ENCODE measurements around the gene HS1BP3. TPM values are rescaled to one million over a fixed set of nuclear protein-coding genes. Genes with fewer than 3 reads are reported as not detected.

The HS1BP3 gene
- total RNA-seq, 5 donors from 2014 or later (not counting 1 experiment from before 2014, with no cell fraction given): 11.1 to 20.7 (median 17.2) TPM

DNA sequence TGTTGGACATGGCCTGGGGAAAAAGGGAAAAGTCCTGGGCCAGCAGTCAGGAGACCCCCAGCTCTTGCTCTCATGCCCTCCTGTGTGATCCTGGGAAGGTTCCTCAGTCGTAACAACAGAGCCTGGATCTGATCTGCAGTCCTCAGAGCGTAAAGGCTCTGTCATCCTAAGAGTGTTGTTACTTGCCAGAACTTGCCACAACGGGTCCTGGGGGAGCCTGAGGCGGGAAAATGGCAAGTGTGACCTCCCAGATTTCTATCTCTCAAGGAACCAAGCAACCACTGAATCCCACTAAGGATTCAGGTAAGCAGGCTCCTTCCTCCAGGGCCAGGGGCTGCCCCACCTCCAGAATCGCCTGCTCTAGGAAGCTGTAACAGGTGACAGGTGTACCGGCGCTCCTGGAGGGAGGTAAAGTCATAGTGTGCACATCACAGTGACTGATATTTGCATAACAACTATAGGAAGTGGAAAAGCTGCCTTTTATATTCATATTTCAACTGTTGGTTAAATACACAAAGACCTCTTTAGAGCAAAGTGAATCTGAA is 18.4 kb downstream of the HS1BP3 start:
- CTCF ChIA-PET: interaction anchor here in 1 of 2 donors (0.6 kb wide), 1 partner anchor 191 kb away, joined by 6 read pairs; no protein-coding TSS in a partner anchor

DNA sequence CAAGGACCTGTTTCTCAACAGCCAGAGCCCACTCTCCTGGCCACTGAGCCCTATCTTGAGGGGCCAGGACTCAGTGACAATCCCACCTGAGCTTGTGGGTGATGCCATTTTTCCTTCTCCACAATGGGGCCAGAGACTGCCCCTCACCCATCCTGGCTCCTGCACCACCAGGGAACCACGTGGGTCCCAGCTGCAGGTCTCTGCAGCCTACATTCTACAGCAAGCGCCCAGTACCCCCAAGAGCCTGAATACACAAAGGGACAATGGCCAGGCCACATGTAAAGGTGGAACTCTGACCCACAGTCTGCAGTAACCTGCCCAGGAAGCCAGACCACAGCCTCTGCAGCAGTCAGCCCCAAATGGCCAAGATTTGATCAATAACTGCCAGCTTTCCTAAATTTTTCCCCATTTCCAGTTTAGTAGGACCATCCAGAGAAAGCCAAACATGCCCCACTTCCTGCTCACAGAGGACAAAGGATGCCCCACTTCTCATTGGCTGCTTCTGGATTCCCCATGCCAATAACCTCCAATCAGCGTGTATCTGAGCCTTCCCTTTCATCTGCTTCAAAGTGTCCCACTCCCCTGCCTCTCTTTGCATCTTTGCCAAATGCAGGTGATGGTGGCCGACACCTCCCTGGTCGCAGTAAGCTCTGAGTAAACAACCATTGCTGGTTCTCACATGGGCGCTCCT is 19.1 kb downstream of the HS1BP3 start:
- Mint-ChIP-seq H3K4me3 (no peak overlapping the region), H3K9me3 (no peaks in the 10 kb centered on the region), H3K27me3 (no peaks in the 10 kb centered on the region), H3K4me1 (no peaks in the 10 kb centered on the region), H3K27ac (no peak overlapping the region), H3K36me3 (peaks cover 35% of the 10 kb centered on the region)
- Histone ChIP-seq H3K27ac (ENCODE audit: low read length) (no peak overlapping the region), H3K4me3 (ENCODE audit: control insufficient read depth in 1 of 2, extremely low read depth in 1 of 2, low read length in 1 of 2) (no peak overlapping the region), H3K36me3 (ENCODE audit: control insufficient read depth in 2 of 2, extremely low read depth in 1 of 2, insufficient read depth in 1 of 2, low read length in 1 of 2) (peaks cover 3 to 22% of the 10 kb centered on the region in 2 donors), H3K27me3 (replicated peaks in 1 of 2; ENCODE audit: control insufficient read depth in 2 of 2, extremely low read depth in 1 of 2, insufficient read depth in 2 of 2, low read length in 1 of 2) (no peaks in the 10 kb centered on the region), H3K9me3 (no peaks in the 10 kb centered on the region), H3K4me1 (ENCODE audit: control insufficient read depth in 1 of 2, extremely low read depth in 1 of 2, insufficient read depth in 2 of 2, low read length in 2 of 2) (no peaks in the 10 kb centered on the region)
- DNase-seq (no peak), ATAC-seq (replicated peaks in 1 of 4) (no peak)
- WGBS (ENCODE audit: insufficient coverage): 70% methylated on average over 6 of the region's 6 CpGs
- POLR2A ChIA-PET: no interaction called here
- CTCF ChIA-PET: interaction anchor here in 1 of 2 donors (0.7 kb wide), 1 partner anchor 147 kb away, joined by 8 read pairs; no protein-coding TSS in a partner anchor

More for the DNA sequence above, 18.4 kb downstream of the HS1BP3 start:
- DNase-seq (no peak), ATAC-seq (replicated peaks in 1 of 4) (no peak)
- H3K4me1 Mint-ChIP-seq: no peaks in the 10 kb centered on the region
- H3K36me3 Mint-ChIP-seq: peaks cover 37% of the 10 kb centered on the region
- 88% methylated on average over 3 of the region's 7 CpGs for WGBS (ENCODE audit: insufficient coverage)
- H3K27me3 Mint-ChIP-seq: no peaks in the 10 kb centered on the region
- H3K4me1 ChIP-seq (ENCODE audit: control insufficient read depth in 1 of 2, extremely low read depth in 1 of 2, insufficient read depth in 2 of 2, low read length in 2 of 2): no peaks in the 10 kb centered on the region
- no peak overlapping the region for H3K27ac ChIP-seq (ENCODE audit: low read length)
- H3K9me3 ChIP-seq: no peaks in the 10 kb centered on the region
- no peaks in the 10 kb centered on the region for H3K27me3 ChIP-seq (replicated peaks in 1 of 2; ENCODE audit: control insufficient read depth in 2 of 2, extremely low read depth in 1 of 2, insufficient read depth in 2 of 2, low read length in 1 of 2)
- POLR2A ChIA-PET: no interaction called here
- no peak overlapping the region for H3K4me3 ChIP-seq (ENCODE audit: control insufficient read depth in 1 of 2, extremely low read depth in 1 of 2, low read length in 1 of 2)
- no peaks in the 10 kb centered on the region for H3K9me3 Mint-ChIP-seq
- no peak overlapping the region for H3K27ac Mint-ChIP-seq
- H3K4me3 Mint-ChIP-seq: no peak overlapping the region
- peaks cover 8 to 29% of the 10 kb centered on the region in 2 donors for H3K36me3 ChIP-seq (ENCODE audit: control insufficient read depth in 2 of 2, extremely low read depth in 1 of 2, insufficient read depth in 1 of 2, low read length in 1 of 2)

DNA sequence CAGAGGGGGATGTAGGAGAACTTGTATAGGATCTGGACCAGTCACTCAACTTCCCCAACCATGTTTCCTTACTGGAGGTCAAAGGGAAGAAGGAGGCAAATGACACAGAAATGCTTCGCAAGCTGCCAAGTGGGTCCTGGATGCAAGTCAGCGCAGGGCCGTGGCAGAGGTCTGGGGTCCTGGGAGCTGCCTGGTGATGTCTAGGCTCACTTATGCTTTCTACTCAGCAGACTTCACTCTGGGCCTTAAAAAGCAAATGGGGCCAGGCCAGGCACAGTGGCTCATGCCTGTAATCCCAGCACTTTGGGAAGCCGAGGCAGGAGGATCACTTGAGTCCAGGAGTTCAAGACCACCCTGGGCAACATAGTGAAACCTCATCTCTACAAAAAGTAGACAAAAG is 19.9 kb downstream of the HS1BP3 start:
- no peaks in the 10 kb centered on the region for H3K27me3 ChIP-seq (replicated peaks in 1 of 2; ENCODE audit: control insufficient read depth in 2 of 2, extremely low read depth in 1 of 2, insufficient read depth in 2 of 2, low read length in 1 of 2)
- 100% methylated on average over 3 of the region's 4 CpGs for WGBS (ENCODE audit: insufficient coverage)
- H3K9me3 Mint-ChIP-seq: no peaks in the 10 kb centered on the region
- peaks cover 3 to 15% of the 10 kb centered on the region in 2 donors for H3K36me3 ChIP-seq (ENCODE audit: control insufficient read depth in 2 of 2, extremely low read depth in 1 of 2, insufficient read depth in 1 of 2, low read length in 1 of 2)
- no peak overlapping the region for H3K27ac Mint-ChIP-seq
- H3K36me3 Mint-ChIP-seq: peaks cover 34% of the 10 kb centered on the region
- no peaks in the 10 kb centered on the region for H3K9me3 ChIP-seq
- no peaks in the 10 kb centered on the region for H3K27me3 Mint-ChIP-seq
- no peak overlapping the region for H3K4me3 Mint-ChIP-seq
- H3K27ac ChIP-seq (ENCODE audit: low read length): no peak overlapping the region
- POLR2A ChIA-PET: interaction anchor here in 1 of 2 donors (0.6 kb wide), 1 partner anchor 211 kb away, joined by 3 read pairs; no protein-coding TSS in a partner anchor
- CTCF ChIA-PET: interaction anchor here (0.5 to 0.7 kb wide), 2 partner anchors 147 to 189 kb away, joined by 3 to 8 read pairs; no protein-coding TSS in a partner anchor
- no peak overlapping the region for H3K4me3 ChIP-seq (ENCODE audit: control insufficient read depth in 1 of 2, extremely low read depth in 1 of 2, low read length in 1 of 2)
- H3K4me1 Mint-ChIP-seq: no peaks in the 10 kb centered on the region
- H3K4me1 ChIP-seq (ENCODE audit: control insufficient read depth in 1 of 2, extremely low read depth in 1 of 2, insufficient read depth in 2 of 2, low read length in 2 of 2): no peaks in the 10 kb centered on the region
- ATAC-seq (replicated peaks in 1 of 4) (no peak), DNase-seq (no peak)

DNA sequence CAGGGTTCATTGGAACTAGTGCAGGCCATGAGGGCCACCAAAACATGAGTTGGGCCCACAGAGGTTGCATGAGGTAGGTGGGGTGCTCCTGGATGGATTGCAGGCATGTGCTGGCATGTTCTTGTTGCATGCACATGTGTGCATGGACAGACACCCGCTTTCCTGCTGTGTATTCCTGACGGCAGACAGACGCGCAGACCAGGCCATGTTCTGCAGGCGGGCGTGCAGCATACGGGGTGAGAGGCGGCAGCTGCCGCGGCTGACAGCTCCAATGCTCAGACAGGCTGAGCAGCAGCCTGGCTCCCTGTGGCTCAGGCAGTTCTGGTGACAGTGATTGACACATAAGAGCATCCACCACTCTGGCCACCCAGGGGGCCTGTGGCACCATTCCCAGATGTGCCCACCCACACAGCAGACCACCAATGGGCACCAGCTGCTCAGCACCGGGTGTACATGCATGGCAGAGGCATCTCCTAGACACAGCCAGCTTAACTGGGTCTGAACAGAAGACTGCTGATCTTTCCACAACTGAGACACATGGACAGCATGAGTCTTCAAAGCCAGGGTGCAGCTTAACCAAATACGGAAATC is 21.2 kb downstream of the HS1BP3 start:
- Histone ChIP-seq H3K9me3 (no peaks in the 10 kb centered on the region), H3K27ac (ENCODE audit: low read length) (no peak overlapping the region), H3K4me1 (ENCODE audit: control insufficient read depth in 1 of 2, extremely low read depth in 1 of 2, insufficient read depth in 2 of 2, low read length in 2 of 2) (no peaks in the 10 kb centered on the region), H3K27me3 (replicated peaks in 1 of 2; ENCODE audit: control insufficient read depth in 2 of 2, extremely low read depth in 1 of 2, insufficient read depth in 2 of 2, low read length in 1 of 2) (no peaks in the 10 kb centered on the region), H3K36me3 (ENCODE audit: control insufficient read depth in 2 of 2, extremely low read depth in 1 of 2, insufficient read depth in 1 of 2, low read length in 1 of 2) (peaks cover 3 to 12% of the 10 kb centered on the region in 2 donors), H3K4me3 (ENCODE audit: control insufficient read depth in 1 of 2, extremely low read depth in 1 of 2, low read length in 1 of 2) (no peak overlapping the region)
- Mint-ChIP-seq H3K27ac (no peak overlapping the region), H3K27me3 (no peaks in the 10 kb centered on the region), H3K4me3 (no peak overlapping the region), H3K4me1 (no peaks in the 10 kb centered on the region), H3K36me3 (peaks cover 30% of the 10 kb centered on the region), H3K9me3 (no peaks in the 10 kb centered on the region)
- ChIA-PET POLR2A (no interaction called here), CTCF (no interaction called here)
- ATAC-seq (replicated peaks in 1 of 4): no peak
- DNase-seq: no peak
- 91% methylated on average over 11 of the region's 12 CpGs for WGBS (ENCODE audit: insufficient coverage)

DNA sequence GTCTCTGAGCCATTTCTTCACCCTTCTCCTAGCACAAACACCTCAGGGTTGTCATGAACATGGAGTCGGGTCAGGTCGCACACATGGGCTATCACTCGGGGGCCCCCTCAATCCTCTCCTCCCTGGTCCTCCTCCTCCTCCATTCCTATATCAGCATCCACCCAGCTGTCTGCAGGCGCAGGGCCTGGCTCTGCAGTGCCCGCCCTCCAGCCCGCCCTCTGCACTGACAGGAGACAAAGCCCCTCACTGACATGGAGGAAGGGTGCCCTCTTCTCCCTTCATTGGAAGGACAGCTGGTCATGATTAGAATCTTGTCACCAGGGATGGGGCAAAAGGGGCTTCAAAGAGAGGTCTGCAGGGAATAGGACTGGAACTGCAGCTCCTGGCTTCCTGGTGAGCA is 21.7 kb downstream of the HS1BP3 start:
- Histone ChIP-seq H3K36me3 (ENCODE audit: control insufficient read depth in 2 of 2, extremely low read depth in 1 of 2, insufficient read depth in 1 of 2, low read length in 1 of 2) (peaks cover under 1 to 16% of the 10 kb centered on the region in 2 donors), H3K27ac (ENCODE audit: low read length) (no peak overlapping the region), H3K27me3 (replicated peaks in 1 of 2; ENCODE audit: control insufficient read depth in 2 of 2, extremely low read depth in 1 of 2, insufficient read depth in 2 of 2, low read length in 1 of 2) (no peaks in the 10 kb centered on the region), H3K4me3 (ENCODE audit: control insufficient read depth in 1 of 2, extremely low read depth in 1 of 2, low read length in 1 of 2) (no peak overlapping the region), H3K4me1 (ENCODE audit: control insufficient read depth in 1 of 2, extremely low read depth in 1 of 2, insufficient read depth in 2 of 2, low read length in 2 of 2) (no peaks in the 10 kb centered on the region), H3K9me3 (no peaks in the 10 kb centered on the region)
- ChIA-PET CTCF (no interaction called here), POLR2A (no interaction called here)
- peaks cover 35% of the 10 kb centered on the region for H3K36me3 Mint-ChIP-seq
- 90% methylated on average over 3 of the region's 6 CpGs for WGBS (ENCODE audit: insufficient coverage)
- H3K27me3 Mint-ChIP-seq: no peaks in the 10 kb centered on the region
- ATAC-seq (replicated peaks in 1 of 4) (no peak), DNase-seq (no peak)
- H3K4me3 Mint-ChIP-seq: no peak overlapping the region
- H3K4me1 Mint-ChIP-seq: no peaks in the 10 kb centered on the region
- no peaks in the 10 kb centered on the region for H3K9me3 Mint-ChIP-seq
- H3K27ac Mint-ChIP-seq: no peak overlapping the region

DNA sequence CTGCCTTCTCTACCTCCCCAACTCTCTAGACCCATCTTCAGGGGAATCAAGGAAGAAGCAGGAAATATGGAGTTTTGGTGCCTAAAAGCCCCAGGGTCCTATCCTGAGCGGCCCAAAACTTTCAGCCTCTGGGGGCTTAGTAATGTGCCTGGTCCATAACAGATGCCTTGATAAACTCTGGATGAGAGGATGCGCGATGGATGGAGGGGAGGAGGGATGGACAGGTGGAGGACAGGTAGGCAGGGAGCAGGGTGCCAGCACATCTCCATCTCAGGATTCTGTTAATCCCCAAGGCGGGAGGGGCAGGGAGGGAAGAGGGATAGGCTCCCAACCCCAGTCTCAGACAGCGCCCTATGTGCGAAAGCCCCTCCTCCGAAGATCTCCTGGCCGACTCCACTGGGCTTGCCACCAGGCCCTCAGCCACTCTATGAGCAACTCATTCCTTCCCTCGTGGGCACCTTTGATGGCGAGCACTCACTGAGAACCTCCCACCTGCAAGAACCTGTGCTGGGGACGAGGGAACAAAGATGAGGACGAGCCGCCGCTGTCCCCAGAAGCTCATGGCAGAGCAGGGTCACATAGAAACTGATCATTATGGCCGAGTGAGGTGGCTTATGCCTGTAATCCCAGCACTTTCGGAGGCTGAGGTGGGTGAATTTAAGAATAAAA is 23.1 kb downstream of the HS1BP3 start:
- Histone ChIP-seq H3K36me3 (ENCODE audit: control insufficient read depth in 2 of 2, extremely low read depth in 1 of 2, insufficient read depth in 1 of 2, low read length in 1 of 2) (peaks cover 0 to 27% of the 10 kb centered on the region in 2 donors), H3K4me1 (ENCODE audit: control insufficient read depth in 1 of 2, extremely low read depth in 1 of 2, insufficient read depth in 2 of 2, low read length in 2 of 2) (no peaks in the 10 kb centered on the region), H3K27me3 (replicated peaks in 1 of 2; ENCODE audit: control insufficient read depth in 2 of 2, extremely low read depth in 1 of 2, insufficient read depth in 2 of 2, low read length in 1 of 2) (no peaks in the 10 kb centered on the region), H3K9me3 (no peaks in the 10 kb centered on the region), H3K27ac (ENCODE audit: low read length) (no peak overlapping the region), H3K4me3 (ENCODE audit: control insufficient read depth in 1 of 2, extremely low read depth in 1 of 2, low read length in 1 of 2) (no peak overlapping the region)
- ChIA-PET POLR2A (no interaction called here), CTCF (no interaction called here)
- Mint-ChIP-seq H3K4me1 (no peaks in the 10 kb centered on the region), H3K27me3 (no peaks in the 10 kb centered on the region), H3K4me3 (no peak overlapping the region), H3K36me3 (peaks cover 32% of the 10 kb centered on the region), H3K27ac (no peak overlapping the region), H3K9me3 (no peaks in the 10 kb centered on the region)
- ATAC-seq (replicated peaks in 1 of 4) (no peak), DNase-seq (no peak)
- 90% methylated on average over 2 of the region's 16 CpGs for WGBS (ENCODE audit: insufficient coverage)

Data from T-cell (primary cell).